Suprapubic skin (tissue), 3 donors: ENCODE data around the gene MED12L.

Experiments
- POLR2AphosphoS5 ChIP-seq, 3 donors: sonication (generic); formaldehyde crosslinking; IDR thresholded peaks; one replicate each; pipeline ENCODE4 v1.6.1; 2017; ENCODE audit warnings: antibody characterized with exemption in 3 of 3
- TF ChIP-seq, protein P1 (sequence below), 2 donors: fragments of 200-600 bp in 1 of 2; fragments of 450-650 bp in 1 of 2; sonication (generic) in 1 of 2; IDR thresholded peaks; one replicate each; pipeline ENCODE4 v1.5.1; 2016 to 2019; ENCODE audit warnings: antibody characterized with exemption in 2 of 2, mild to moderate bottlenecking in 1 of 2, moderate library complexity in 1 of 2

GRCh38 chr3:151227266-151227806 is 141.9 kb downstream of the MED12L start:
- TF ChIP-seq, protein P1, sequence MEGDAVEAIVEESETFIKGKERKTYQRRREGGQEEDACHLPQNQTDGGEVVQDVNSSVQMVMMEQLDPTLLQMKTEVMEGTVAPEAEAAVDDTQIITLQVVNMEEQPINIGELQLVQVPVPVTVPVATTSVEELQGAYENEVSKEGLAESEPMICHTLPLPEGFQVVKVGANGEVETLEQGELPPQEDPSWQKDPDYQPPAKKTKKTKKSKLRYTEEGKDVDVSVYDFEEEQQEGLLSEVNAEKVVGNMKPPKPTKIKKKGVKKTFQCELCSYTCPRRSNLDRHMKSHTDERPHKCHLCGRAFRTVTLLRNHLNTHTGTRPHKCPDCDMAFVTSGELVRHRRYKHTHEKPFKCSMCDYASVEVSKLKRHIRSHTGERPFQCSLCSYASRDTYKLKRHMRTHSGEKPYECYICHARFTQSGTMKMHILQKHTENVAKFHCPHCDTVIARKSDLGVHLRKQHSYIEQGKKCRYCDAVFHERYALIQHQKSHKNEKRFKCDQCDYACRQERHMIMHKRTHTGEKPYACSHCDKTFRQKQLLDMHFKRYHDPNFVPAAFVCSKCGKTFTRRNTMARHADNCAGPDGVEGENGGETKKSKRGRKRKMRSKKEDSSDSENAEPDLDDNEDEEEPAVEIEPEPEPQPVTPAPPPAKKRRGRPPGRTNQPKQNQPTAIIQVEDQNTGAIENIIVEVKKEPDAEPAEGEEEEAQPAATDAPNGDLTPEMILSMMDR (IDR thresholded peaks at IDR 0.05): no peak
- TF ChIP-seq POLR2AphosphoS5 (IDR thresholded peaks at IDR 0.05): no peak
